PC-9 (cell line): ENCODE results near the gene SYNGR1.

Experiments used
- EZH2 ChIP-seq: fragments of 200-600 bp; sonication (generic); IDR thresholded peaks from 2 replicates; pipeline ENCODE4 v1.8.0; 2017; ENCODE audit warnings: antibody characterized with exemption, low read depth
- TF ChIP-seq, protein P1 (sequence below): fragments of 200-600 bp; sonication (generic); conservative IDR thresholded peaks from 2 replicates; pipeline ENCODE4 v1.6.1; 2017; ENCODE audit warnings: mixed run types, antibody characterized with exemption, mild to moderate bottlenecking, moderate library complexity

DNA sequence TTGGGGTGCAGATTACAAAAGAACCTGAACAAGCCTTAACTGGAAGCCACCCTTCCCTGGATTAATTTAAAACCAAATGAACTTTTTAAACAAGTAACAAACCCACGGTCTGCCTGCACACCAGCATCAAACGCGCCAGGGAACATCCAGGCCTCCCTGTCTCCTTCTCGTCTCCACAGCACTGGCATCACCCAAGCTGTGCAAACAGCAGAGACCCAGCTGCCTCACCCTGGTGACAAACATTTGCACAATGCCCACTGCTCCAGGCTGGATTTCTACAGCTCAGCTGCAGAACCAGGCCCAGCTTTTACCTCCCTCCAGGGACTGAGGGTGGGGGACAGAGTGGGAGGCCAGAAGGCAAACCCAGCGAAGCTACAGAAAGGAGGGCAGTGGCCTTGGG is 37.4 kb upstream of the SYNGR1 start:
- TF ChIP-seq, protein P1, sequence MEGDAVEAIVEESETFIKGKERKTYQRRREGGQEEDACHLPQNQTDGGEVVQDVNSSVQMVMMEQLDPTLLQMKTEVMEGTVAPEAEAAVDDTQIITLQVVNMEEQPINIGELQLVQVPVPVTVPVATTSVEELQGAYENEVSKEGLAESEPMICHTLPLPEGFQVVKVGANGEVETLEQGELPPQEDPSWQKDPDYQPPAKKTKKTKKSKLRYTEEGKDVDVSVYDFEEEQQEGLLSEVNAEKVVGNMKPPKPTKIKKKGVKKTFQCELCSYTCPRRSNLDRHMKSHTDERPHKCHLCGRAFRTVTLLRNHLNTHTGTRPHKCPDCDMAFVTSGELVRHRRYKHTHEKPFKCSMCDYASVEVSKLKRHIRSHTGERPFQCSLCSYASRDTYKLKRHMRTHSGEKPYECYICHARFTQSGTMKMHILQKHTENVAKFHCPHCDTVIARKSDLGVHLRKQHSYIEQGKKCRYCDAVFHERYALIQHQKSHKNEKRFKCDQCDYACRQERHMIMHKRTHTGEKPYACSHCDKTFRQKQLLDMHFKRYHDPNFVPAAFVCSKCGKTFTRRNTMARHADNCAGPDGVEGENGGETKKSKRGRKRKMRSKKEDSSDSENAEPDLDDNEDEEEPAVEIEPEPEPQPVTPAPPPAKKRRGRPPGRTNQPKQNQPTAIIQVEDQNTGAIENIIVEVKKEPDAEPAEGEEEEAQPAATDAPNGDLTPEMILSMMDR, result no peak
- no peak for TF ChIP-seq EZH2
